ENCODE measurements around the gene SACS. TPM values are rescaled to one million over a fixed set of nuclear protein-coding genes. Genes with fewer than 3 reads are reported as not detected.

Gene SACS
- total and polyA plus RNA-seq, 2 of the 8 experiments (the other 6 are each of a cell fraction or from before 2014, with no cell fraction given) = 11.0 to 54.2 TPM

DNA sequence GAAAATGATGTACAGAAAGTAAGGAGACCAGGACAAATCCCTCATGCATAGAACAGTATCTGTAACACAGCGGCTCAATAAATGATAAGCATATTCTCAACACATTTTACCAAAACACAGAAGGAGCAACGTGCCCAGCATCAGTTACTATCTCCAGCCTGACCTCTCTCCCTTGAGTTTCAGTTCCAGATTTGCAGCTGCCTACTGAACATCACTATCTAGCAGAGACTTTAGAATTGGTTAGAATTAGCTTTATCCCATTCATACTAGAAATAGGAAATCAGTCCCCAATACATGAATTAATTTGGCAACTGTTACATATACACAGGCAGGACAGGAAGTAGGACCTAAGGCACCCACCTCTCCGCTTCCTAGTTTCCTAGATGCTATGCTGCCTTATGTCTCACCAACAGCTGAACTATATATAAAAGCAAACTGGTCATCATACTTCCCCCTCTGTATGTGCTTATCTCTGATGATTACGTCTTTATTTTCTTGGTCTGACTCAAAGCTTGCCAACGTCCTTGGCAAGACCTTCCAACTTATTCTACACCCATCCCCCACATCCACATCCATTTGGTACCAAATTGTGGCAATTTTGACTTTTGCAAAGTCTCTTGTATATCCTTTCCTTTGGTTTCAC is 61.1 kb downstream of the SACS start (continued):
- no peak for TF ChIP-seq ATF2 (IDR thresholded peaks at IDR 0.05; ENCODE audit: low read length)
- no peak for TF ChIP-seq TCF12 (IDR thresholded peaks at IDR 0.05; ENCODE audit: low read depth, low read length)
- TF ChIP-seq POU5F1 (IDR thresholded peaks at IDR 0.05; ENCODE audit: low read depth, low read length) = no peak
- no peak for TF ChIP-seq RBBP5 (IDR thresholded peaks at IDR 0.05; ENCODE audit: borderline replicate concordance, low read depth, low read length)

All from H1 (cell line).